Suppressor macrophage (primary cell): Measurements from ENCODE around the gene FUCA1.
A peak's percentile ranks its signal among the peaks of the same experiment; 100 is the strongest.
"Not testable (repeated sequence)": the region's sequence is repeated elsewhere in the genome, so short reads cannot be mapped to it uniquely, and the experiment has no call there.

Experiments
- DNase-seq, 4 experiments: peaks; one replicate each; pipeline ENCODE4 v3.0.0-alpha.2; 2020 to 2022

The FUCA1 gene

GRCh38 chr1:23837908-23838307 is 30.2 kb downstream of the FUCA1 start:
- no peak for DNase-seq

GRCh38 chr1:23836037-23836436 is 32.1 kb downstream of the FUCA1 start:
- peak in 2 of 4 experiments; percentile 40 to 50 for DNase-seq

GRCh38 chr1:23834156-23834555 is 33.9 kb downstream of the FUCA1 start:
- not testable (repeated sequence) for DNase-seq

GRCh38 chr1:23827717-23828116 is 40.4 kb downstream of the FUCA1 start:
- no peak for DNase-seq

GRCh38 chr1:23826590-23826989 is 41.5 kb downstream of the FUCA1 start:
- DNase-seq, result not testable (repeated sequence)

- DNase-seq, result no peak
Measured at GRCh38 chr1:23825762-23826522, 42.1 kb downstream of the FUCA1 start.

GRCh38 chr1:23825076-23825761 is 42.9 kb downstream of the FUCA1 start, which contains the start of gene HMGCL:
TSS of gene HMGCL (minus strand) at chr1:23825429. CDS start at chr1:23825415, 14 bp downstream.
- DNase-seq, result peak; percentile 94 to 97 (median 96)

- peak in 2 of 4 experiments; percentile 16 to 20 for DNase-seq
Measured at GRCh38 chr1:23824711-23825075, 43.4 kb downstream of the FUCA1 start.

GRCh38 chr1:23823767-23824166 is 44.3 kb downstream of the FUCA1 start:
- DNase-seq, result no peak

GRCh38 chr1:23817633-23818032 is 50.5 kb downstream of the FUCA1 start:
- no peak for DNase-seq

- DNase-seq, result no peak
Measured at GRCh38 chr1:23816906-23817305, 51.2 kb downstream of the FUCA1 start.

GRCh38 chr1:23816361-23816760 is 51.7 kb downstream of the FUCA1 start:
- no peak for DNase-seq

GRCh38 chr1:23814016-23814415 is 54.1 kb downstream of the FUCA1 start:
- DNase-seq, result no peak

GRCh38 chr1:23810818-23811540 is 57.1 kb downstream of the FUCA1 start:
- peak; percentile 87 to 94 (median 91) for DNase-seq

- DNase-seq, result peak; percentile 94 to 97 (median 96)
Measured at GRCh38 chr1:23809751-23810171, 58.3 kb downstream of the FUCA1 start.

- peak; percentile 16 to 56 (median 43) for DNase-seq
Measured at GRCh38 chr1:23807453-23807852, 60.6 kb downstream of the FUCA1 start.

GRCh38 chr1:23806280-23806679 is 61.8 kb downstream of the FUCA1 start:
- no peak for DNase-seq

GRCh38 chr1:23805025-23805424 is 63.1 kb downstream of the FUCA1 start:
- DNase-seq, result no peak

- DNase-seq, result peak; percentile 32 to 58 (median 53)
Measured at GRCh38 chr1:23804183-23804835, 63.8 kb downstream of the FUCA1 start.

- no peak for DNase-seq
Measured at GRCh38 chr1:23803674-23804073, 64.4 kb downstream of the FUCA1 start.

- DNase-seq, result not testable (repeated sequence)
Measured at GRCh38 chr1:23802809-23803342, 65.2 kb downstream of the FUCA1 start.

GRCh38 chr1:23801876-23802275 is 66.2 kb downstream of the FUCA1 start:
- no peak for DNase-seq
